NCI-H1105 (cell line): Measurements from ENCODE around the gene NKAIN1.
"Not testable (repeated sequence)": the region's sequence is repeated elsewhere in the genome, so short reads cannot be mapped to it uniquely, and the experiment has no call there.

Source experiments
- DNase-seq: peaks from one replicate; lab custom pipeline; 2025; lab: John Stamatoyannopoulos, UW

NKAIN1 gene

DNA sequence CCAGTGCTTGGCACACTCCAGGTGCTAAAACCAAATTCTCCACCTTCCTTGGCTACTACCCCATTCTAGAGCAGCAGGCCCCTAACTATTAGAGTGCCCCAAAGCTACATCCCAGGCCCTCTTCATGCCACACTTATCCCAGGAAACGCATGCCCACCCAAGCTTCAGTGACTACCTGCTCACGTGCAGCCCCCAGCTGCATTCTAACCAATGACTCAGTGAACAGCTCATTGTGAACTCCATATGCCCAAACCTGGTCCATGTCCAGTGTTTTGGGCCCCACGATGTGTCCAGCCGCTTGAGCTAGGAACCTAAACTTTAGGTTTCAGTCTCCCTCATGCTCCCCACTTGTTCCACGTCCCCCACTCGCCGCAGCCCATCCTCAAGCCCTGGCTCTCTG is 41.5 kb downstream of the NKAIN1 start:
- DNase-seq = no peak

DNA sequence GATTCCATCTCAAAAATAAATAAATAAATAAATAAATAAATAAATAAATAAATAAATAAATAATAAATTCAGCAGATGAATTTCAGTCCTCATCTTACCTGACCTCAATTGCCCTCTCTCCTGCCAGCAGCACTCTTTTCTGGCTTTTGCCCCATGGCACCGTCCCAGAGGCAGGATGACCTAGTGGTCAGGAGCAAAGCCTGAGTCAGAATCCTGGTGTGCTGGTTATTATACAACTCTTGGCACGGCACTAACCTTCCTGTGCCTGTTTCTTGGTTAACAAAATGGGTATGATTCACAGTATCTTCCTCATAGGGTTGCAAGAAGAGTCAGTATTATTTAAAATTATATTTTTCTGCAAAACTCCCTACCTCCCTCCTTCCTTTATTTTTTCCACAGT is 43.0 kb downstream of the NKAIN1 start:
- DNase-seq = no peak

DNA sequence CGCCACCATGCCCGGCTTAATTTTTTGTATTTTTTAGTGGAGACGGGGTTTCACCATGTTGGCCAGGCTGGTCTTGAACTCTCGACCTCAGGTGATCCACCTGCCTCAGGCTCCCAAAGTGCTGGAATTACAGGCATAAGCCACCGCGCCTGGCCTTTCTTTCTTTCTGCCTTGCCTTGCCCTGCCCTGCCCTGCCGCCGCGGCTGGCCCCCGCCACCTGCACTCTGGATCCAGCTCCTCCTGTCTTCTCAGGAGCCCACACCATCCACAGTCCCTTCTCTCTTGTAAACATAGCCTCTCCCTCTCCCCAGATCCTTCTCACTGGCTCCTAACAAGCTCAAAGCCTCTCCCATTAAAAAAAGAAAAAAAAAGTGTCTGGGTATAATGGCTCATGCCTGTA is 44.4 kb downstream of the NKAIN1 start:
- not testable (repeated sequence) for DNase-seq

DNA sequence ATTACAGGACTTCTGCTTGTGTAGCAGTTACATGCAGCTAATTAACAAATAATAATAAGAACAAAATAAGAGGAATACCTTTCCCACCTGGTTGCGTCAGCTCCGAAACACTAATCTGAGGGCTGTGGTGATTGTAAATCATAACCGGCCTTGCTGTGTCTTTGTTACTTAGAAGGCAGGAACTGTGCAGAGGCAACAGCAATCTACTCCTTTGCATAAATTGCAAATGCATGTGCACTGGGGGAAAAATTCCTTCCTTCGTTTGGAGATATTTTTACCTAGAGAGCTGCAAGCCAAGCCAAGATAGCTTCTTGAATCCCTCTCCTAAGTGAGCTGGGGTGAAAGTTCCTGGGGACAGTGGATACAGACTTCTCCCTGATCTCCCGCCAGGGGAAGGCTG is 46.0 kb downstream of the NKAIN1 start:
- no peak for DNase-seq

DNA sequence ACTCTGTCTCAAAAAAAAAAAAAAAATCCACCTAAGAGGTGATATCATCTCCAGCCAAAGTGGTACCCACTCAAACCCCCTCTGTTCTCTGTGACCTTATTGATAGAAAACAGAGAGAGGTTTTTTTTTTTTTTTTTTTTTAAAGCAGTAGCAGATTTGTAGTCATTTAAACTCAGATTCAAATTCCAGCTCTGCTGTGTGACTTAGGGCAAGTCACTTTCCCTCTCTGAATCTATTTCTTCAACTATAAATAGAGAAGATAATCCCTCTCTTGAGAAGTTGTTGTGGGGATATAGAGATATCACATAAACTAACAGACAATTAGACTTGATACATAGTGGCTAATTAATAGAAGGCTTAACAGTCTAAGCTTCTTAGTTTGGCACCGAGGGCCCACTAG is 48.4 kb downstream of the NKAIN1 start:
- DNase-seq = no peak

DNA sequence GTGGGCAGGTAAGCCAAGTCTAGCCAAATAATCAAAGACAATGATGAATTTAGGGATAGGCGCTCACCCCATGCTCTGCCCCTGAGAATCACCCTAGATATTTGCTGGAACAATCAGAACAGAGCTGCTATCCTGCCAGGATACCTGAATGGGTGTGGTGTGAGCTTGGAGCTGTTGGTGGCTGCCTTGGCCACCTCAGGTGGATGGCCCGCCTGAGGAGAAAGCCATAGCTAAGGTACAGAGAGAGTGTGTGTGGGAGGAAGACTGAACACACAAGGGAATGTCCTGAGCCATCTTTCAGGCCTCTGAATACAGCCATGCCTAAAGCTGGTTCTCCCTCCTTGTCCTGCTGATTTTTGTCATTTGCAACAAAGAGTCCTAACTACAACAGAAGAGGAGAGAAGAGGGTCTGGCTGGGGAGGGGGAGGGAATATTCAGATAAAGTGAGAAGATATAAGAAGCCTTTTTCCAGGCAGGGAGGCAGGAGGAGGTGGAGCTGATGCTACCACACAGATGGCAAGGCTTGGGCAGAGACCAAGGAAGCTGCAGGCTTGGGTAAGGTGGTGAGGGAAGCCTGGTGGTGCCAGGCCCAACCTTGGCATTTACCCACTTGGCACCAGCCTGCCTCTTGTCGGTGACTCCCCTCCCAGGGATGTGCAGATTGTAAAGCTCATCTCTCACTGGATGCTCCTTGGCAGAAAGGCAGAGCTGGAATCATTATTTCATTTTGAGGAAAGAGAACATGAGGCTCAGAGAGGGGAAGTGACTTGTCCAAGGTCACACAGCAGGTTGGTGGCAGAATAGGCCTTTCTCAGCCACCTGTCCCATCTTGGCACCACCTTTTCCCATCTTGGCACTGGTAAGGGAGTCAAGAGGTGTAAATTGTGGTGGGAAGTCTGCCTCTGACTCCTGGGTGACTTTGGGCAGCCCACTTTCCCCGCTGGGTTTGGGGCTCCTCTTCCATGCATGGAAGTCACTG is 49.7 kb downstream of the NKAIN1 start:
- DNase-seq = no peak

DNA sequence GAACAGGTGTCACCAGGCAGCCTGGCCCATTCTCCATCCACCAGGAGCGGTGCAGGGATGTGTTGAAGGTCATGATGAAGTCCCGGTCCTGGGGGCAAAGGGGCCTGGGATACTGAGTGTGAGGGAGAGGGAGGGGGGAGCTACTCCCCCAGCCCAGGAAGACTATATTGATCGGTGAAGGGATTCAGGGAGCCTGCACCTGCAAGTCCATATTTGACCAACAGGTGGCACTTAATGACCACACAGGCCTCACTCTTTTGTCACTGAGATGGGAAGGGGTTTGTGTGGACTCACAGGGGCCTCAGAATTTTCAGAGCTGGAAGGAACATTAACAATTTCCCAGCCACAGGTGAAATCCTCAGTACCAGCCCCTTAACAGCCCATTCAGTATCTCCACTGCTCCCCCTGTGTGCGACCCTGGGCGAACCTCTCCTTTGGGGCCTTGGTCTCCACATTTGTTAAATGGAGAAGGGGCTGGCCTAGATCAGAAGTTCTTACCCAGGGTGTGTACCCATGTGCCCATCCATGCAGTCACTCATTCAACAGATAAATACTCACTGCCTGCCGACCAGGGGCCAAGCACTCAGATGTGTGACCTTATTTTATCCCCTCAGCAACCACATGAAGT is 55.6 kb downstream of the NKAIN1 start:
- peak; percentile 66 for DNase-seq

DNA sequence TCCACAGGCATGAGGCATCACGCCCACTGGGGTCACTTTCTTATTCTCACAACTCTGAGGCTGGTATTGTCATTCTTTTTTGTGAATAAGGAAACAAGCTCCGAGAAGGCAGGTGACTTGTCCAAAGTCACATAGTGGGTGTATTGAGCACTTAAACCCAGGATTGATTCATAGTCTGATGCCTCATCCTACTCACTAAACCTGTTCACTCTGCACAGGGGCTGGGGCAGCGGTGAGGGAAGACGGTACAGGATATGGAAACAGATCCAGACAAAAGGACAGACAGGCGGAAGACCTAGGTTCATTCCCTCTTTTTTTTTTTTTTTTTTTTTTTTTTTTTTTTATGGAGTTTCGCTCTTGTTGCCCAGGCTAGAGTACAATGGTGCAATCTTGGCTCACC is 56.6 kb downstream of the NKAIN1 start:
- no peak for DNase-seq

DNA sequence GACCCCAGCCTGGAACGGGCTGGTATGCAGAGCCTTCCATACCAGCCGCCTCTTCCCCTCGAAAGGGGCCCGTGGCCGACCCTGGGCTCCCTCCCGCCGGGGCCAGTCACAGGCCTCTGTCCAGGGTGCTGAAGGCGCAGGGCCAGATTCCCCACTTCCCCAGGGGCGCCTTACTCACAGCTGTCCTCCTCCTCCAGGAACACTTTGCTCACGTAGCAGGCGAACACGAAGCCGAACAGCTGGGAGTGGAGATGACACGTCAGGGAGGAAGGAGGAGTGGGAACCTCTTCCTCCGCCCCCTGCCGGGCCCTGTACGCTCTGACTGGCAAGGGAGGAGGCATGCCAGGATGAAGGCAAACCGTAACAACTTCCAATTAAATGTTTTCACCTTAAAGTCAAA is 57.3 kb downstream of the NKAIN1 start:
- DNase-seq = peak; percentile 53

DNA sequence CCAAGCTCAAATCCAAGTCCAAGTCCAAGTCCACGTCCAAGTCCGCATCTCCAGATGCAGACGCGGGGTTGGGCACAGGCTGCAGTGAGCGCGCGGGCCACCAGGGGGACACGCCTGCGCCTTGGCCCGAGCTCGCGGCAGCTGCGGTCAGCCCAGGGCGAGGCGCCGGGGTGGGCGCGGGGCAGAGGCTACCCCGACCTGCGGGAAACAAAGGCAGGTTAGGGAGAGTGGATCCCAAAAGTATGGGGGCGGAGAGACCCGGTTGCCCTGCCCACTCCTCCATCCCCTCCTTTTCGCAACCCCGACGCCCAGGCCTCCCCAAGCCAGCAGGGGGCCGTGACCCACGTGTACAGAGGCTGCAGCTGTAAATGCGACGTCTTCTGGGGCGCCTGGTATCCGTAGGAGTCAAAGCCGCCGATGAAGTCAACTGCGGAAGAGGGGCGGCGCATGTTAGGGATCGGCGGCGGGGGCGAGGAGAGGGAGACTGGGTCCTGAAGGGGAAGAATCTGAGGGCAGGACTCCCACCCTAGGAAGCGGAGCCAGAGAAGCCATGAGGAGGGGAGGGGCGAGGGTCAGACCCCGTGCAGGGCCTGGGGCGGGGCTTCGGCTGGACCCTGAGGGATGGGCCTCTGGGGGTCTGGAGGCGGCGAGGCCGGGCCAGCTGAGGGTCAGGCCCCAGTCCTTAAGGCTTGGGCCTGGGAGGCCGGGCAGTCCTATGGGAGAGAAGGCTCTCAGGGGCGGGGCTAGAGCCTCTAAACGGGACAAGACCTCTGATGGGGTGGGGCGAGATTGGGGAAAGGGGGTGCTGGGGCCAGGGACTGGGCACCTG is 58.0 kb downstream of the NKAIN1 start:
- DNase-seq = peak; percentile 69

DNA sequence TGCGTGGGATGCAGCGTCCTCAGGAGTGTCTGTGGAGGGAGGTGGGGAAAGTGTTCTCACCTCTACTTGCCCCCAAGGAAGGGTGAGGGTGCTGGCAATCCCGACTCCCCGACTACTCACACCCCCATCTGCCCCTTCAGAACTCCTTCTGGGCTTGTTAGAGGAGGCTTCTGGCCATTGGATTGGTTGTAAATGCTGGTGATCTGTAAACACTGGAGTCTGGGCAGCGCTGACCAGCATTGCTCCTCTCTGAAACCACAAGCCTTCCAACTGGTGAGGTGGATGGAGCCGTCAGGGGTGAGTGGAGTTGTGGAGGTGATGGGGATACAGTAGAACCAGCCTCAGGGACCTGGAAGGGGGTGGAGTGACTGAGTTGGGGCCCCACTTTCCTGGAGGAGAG is 59.3 kb downstream of the NKAIN1 start:
- DNase-seq = no peak

DNA sequence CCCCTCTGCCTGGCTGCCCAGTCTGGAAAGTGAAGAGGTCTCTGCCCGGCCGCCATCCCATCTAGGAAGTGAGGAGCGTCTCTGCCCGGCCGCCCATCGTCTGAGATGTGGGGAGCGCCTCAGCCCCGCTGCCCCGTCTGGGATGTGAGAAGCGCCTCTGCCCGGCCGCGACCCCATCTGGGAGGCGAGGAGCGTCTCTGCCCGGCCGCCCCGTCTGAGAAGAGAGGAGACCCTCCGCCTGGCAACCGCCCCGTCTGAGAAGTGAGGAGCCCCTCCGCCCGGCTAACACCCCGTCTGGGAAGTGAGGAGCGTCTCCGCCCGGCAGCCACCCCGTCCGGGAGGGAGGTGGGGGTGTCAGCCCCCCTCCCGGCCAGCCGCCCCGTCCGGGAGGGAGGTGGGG is 63.4 kb downstream of the NKAIN1 start:
- DNase-seq = not testable (repeated sequence)

DNA sequence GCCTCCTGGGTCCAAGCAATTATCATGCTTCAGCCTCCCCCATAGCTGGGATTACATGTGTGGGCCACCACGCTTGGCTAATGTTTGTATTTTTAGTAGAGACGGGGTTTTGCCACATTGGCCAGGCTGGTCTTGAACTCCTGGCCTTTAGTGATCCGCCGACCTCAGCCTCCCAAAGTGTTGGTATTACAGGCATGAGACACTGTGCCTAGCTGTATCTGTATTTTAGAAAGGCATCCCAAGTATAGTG is 69.3 kb downstream of the NKAIN1 start:
- no peak for DNase-seq

DNA sequence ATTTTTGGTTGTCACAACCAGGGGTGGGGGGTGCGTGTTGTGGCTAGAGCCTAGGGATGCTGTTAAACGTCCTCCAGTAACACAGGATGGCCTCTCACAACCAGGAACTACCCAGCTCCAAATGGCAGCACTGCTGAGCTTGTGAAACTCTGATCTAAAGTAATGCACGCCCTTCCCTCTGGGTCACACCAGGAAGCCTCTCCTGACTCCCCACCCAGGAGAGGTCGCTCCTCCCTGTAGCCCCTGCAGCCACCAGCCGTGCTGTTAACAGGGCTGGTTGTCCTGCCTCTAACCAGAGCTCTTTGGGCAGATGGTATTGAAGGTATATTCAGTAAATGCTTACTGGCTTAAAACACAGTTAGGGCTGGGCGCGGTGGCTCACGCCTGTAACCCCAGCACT is 73.2 kb downstream of the NKAIN1 start:
- DNase-seq = no peak

DNA sequence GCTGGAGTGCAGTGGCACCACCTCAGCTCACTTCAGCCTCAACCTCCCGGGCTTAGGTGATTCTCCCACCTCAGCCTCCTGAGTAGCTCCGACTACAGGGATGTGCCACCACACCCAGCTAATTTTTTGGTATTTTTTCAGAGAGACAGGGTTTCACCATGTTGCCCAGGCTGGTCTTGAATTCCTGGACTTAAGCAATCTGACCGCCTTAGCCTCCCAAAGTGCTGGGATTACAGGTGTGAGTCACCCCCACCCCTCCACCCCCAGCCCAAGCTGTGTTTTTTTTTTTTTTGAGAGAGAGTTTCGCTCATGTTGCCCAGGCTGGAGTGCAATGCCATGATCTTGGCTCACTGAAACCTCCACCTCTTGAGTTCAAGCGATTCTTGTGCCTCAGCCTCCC is 75.4 kb downstream of the NKAIN1 start:
- no peak for DNase-seq

DNA sequence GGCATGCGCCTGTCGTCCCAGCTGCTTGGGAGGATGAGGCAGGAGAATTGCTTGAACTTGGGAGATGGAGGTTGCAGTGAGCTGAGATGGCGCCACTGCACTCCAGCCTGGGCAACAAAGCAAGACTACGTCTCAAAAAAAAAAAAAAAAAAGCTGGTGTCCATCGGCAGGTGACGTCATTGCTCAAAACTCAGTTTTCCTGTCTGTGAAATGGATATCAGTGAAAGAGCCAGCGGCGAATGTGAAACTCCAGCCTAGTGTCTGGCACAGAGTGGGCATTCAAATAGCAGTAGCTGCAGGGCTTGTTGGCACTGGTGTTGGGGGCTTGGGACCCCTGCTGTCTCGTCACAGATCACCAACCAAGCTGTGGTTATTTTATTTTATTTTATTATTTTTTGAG is 75.8 kb downstream of the NKAIN1 start:
- DNase-seq = no peak

DNA sequence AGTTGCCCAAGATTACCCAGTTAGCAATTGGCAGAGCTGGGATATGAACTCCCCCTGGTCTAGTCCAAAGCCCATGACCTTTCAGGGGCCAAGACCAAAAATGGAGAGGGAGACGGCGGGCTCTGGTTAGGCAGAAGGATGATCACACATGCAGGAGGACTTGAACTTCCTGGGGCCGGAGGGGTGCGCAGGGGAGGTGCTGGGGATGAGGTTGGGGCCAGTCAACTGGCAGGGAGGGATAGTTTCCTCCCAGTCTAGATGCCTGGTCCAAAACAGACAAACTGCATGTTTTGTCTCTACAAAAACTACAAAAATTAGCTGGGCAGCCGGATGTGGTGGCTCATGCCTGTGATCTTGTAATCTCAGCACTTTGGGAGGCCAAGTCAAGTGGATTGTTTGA is 78.1 kb downstream of the NKAIN1 start:
- no peak for DNase-seq

DNA sequence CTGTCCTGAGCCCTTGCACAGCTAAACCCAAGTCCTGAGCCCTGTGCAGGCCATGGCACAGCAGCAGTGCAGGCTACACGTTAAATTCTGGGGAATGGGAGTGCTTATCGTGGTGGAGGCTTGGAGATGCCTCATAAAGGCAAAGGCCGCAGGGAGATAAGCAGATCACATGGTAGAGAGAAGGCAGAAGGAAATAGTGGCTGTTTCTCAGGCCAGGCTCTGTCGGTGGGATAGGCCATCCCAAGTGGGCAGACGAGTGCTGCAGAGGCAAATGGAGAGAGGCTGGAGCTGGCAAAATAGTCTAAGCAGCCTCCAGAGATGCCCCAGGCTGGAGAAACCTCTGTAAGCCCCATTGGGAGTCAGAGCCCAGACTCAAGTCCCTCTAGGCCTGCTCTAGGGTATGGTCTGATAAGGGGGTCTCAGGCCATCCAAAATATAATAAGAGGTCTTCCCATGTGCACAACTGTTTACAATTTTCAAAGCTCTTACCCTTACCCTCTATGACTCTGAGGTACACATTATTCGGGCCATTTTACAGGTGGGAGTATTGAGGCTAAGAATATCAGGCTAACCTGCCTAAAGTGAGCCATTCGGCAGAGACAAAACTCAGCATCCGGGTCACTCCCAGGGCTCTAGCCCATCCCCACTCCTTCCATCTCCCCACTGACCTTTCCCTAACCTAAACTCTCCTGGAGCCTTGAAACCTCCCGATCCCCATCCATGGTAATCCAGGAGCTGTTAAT is 79.6 kb downstream of the NKAIN1 start:
- no peak for DNase-seq

DNA sequence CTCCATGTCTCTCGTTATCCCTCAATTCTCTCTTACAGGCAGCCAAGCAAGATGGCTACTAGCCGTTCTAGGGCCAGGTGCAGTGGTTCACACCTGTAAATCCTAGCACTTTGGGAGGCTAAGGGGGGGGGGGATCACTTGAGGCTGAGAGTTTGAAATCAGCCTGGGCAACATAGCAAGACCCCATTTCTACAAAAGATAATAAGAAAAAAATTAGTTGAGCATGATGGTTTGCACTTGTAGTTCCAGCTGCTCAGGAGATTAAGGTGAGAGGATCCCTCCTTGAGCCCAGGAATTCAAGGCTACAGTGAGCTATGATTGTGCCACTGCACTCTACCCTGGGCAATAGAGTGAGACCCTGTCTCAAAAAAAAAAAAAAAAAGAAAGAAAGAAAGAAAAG is 80.4 kb downstream of the NKAIN1 start:
- DNase-seq = no peak

DNA sequence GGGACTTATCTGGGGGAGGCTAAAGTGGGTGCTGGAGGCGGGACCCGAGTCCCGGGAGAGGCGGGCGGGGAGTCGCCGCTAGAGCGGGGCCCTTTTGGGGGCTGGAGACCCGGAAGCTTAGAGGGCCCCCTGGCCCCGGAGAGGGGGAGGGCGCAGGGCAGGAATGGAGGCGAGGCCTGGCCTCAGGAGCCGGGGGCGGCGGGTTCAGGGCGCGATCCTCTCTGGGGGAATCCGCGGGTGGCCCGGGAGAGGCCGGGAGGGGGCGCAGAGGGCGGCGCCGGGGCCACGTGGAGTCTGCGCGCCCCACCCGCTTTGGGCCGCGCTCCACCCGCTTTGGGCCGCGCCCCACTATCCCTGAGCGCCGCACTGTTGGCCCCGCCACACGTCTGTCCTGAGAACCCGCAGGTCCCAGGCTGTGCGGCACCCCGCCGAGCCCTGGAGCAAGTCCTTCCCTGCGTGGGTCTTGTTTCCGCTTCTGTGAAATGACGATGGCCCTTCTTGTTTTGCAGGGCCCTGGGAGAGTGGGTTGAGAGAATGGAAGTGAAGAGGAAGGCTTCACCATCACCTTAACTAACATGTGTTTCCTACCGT is 84.4 kb downstream of the NKAIN1 start:
- DNase-seq = peak; percentile 71

DNA sequence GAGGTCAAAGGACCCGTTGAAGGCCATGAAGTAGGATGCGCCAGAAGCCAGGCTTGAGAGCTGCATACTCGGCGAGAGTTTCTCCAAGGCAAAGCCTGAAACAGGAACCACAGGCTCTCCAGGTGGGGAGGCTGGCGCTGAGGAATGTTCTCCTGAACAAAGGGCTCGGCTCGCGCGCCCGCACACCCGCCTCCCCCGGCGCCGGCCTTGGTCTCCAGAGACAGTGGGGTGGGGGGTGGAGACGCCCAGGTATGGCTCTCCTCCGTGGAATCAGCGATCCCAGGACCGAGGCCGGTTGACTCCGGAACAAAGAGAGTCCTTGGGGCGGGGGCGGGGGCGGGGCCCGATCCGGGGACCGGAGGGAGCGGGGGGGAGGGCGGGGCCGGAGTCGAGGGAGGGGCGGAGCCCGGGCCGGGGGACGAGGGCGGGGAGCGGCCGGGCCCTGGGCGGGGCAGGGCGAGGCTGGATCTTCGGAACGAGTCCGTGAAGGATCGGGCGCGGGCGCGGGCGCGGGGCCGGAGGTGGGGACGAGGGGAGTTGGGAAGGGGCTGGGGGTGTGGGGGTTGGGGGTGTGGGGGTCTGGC is 85.0 kb downstream of the NKAIN1 start:
- peak; percentile 93 for DNase-seq
